ENCODE measurements around the gene SYTL2.

The SYTL2 gene

GRCh38 chr11:85647604-85648299 is 163.2 kb downstream of the SYTL2 start, which contains the start of gene TMEM126A:
TMEM126A (plus strand) TSS chr11:85647967; CDS start chr11:85650256, 2,289 bp downstream.
- DNase-seq: peak; percentile 85

- DNase-seq: no peak
These were observed 163.9 kb downstream of the SYTL2 start for GRCh38 chr11:85647078-85647477.

Data from CD4-positive, alpha-beta T cell treated with Interferon gamma for 1 hour (primary cell).